Effector memory CD4-positive, alpha-beta T cell (primary cell): Measurements from ENCODE around the gene GALNT9.

Experiments
- DNase-seq, 3 donors: peaks; one replicate each; pipeline ENCODE4 v3.0.0-alpha.2; 2020
- H3K27ac ChIP-seq: 2 replicates; pipeline ENCODE4 v1.7.0; 2013; ENCODE audit warnings: mild to moderate bottlenecking, low read length, moderate library complexity; ENCODE audit not compliant: insufficient read depth, poor library complexity, severe bottlenecking
- H3K27me3 ChIP-seq: replicated peaks from 2 replicates; pipeline ENCODE4 v1.7.0; 2013; ENCODE audit warnings: mild to moderate bottlenecking, low read length; ENCODE audit not compliant: insufficient read depth, control insufficient read depth, poor library complexity, severe bottlenecking
- H3K36me3 ChIP-seq: 2 replicates; pipeline ENCODE4 v1.7.0; 2013; ENCODE audit warnings: mild to moderate bottlenecking, low read length, moderate library complexity; ENCODE audit not compliant: control insufficient read depth, insufficient read depth
- H3K4me1 ChIP-seq: 2 replicates; pipeline ENCODE4 v1.7.0; 2013; ENCODE audit warnings: low read length, mild to moderate bottlenecking; ENCODE audit not compliant: control insufficient read depth, insufficient read depth, poor library complexity, severe bottlenecking
- H3K4me3 ChIP-seq: 2 replicates; pipeline ENCODE4 v1.7.0; 2013; ENCODE audit warnings: low read length, low read depth, mild to moderate bottlenecking; ENCODE audit not compliant: insufficient read depth, poor library complexity, severe bottlenecking
- H3K9me3 ChIP-seq: 2 replicates; pipeline ENCODE4 v1.7.0; 2013; ENCODE audit warnings: mild to moderate bottlenecking, low read length, moderate library complexity; ENCODE audit not compliant: control insufficient read depth

Gene GALNT9

GRCh38 chr12:132319359-132319950, 9.9 kb downstream of the GALNT9 start:
- H3K27ac ChIP-seq, result no peak overlapping the region
- no peaks in the 10 kb centered on the region for H3K4me1 ChIP-seq
- no peaks in the 10 kb centered on the region for H3K27me3 ChIP-seq
- DNase-seq, result no peak
- H3K4me3 ChIP-seq, result no peak overlapping the region
- no peaks in the 10 kb centered on the region for H3K36me3 ChIP-seq
- no peaks in the 10 kb centered on the region for H3K9me3 ChIP-seq

DNA sequence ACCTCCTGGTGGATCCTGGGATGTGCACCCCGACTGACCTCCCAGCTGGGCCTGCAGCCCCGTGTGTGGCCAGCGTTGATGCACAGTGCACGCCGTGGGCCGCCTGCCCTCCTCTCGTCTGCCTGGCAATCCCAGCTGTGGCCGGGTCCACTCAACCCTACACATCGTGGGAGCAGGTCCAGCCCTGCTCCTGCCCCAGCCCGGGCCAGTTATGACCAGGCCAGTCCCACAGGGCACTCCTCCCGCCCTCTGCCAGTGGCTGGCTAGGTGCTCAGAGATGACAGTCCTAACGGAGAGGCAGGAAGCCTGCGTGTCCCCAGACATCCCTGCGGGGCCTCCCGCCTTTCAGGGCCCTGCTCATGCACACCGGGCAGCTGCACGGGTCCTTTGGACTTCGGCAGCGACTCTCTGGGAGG, 10.8 kb downstream of the GALNT9 start:
- DNase-seq, result no peak
- Histone ChIP-seq H3K9me3 (no peaks in the 10 kb centered on the region), H3K27ac (no peak overlapping the region), H3K27me3 (no peaks in the 10 kb centered on the region), H3K4me1 (no peaks in the 10 kb centered on the region), H3K36me3 (no peaks in the 10 kb centered on the region), H3K4me3 (no peak overlapping the region)

DNA sequence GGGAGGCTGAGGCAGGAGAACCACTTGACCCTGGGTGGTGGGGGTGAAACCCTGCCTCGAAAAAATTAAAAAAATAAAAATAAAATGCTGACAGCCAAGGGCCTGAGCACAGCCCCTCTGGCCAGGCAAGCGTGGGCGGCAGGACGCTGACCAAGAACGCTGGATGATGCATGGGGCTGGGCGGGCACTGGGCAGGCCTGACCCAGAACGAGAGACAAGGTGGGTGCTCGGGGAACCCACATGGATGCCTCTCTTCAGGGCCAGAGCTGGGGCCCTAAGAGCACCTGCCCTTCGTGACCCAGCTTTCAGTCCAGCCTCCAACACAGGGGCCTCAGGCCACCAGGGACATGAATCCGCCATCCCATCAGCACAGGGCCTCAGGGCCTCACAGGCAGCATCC, 11.3 kb downstream of the GALNT9 start:
- H3K27me3 ChIP-seq, result no peaks in the 10 kb centered on the region

GRCh38 chr12:132317233-132317938, 12.0 kb downstream of the GALNT9 start:
- Histone ChIP-seq H3K27ac (no peak overlapping the region), H3K27me3 (no peaks in the 10 kb centered on the region), H3K9me3 (no peaks in the 10 kb centered on the region), H3K4me3 (no peak overlapping the region), H3K4me1 (no peaks in the 10 kb centered on the region), H3K36me3 (no peaks in the 10 kb centered on the region)
- no peak for DNase-seq

More for the DNA sequence above, 11.3 kb downstream of the GALNT9 start:
- Histone ChIP-seq H3K27ac (no peak overlapping the region), H3K9me3 (no peaks in the 10 kb centered on the region), H3K4me3 (no peak overlapping the region), H3K36me3 (no peaks in the 10 kb centered on the region), H3K4me1 (no peaks in the 10 kb centered on the region)
- DNase-seq, result no peak

DNA sequence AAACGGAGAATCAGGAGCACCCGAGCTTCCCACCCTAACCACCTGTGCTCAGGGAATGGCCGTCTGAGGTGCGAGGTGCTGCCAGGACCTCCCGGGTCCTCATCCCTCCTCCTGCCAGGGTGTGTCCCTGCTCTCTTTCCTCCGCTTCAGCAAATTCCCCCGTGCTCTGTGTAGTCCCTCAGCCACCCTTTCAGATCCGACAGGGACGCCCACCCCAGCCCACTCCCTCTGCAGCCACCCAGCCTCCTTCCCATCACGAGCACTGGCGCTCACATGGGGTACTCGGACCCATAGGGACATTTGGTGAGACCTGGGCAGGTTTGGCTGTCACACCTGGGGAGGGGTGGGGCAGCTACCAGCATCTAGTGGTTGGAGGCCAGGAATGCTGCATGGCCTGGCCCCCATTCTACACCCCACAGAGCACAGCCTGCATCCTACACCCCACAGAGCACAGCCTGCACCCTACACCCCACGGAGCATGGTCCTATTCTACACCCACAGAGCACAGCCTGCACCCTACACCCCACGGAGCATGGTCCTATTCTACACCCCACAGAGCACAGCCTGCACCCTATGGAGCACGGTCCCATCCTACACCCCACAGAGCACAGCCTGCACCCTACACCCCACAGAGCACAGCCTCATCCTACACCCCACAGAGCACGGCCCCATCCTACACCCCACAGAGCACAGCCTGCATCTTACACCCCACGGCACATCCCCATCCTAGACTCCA, 12.7 kb downstream of the GALNT9 start:
- H3K27ac ChIP-seq, result no peak overlapping the region
- no peaks in the 10 kb centered on the region for H3K9me3 ChIP-seq
- H3K36me3 ChIP-seq, result no peaks in the 10 kb centered on the region
- H3K4me3 ChIP-seq, result no peak overlapping the region
- no peak for DNase-seq
- no peaks in the 10 kb centered on the region for H3K27me3 ChIP-seq
- no peaks in the 10 kb centered on the region for H3K4me1 ChIP-seq

DNA sequence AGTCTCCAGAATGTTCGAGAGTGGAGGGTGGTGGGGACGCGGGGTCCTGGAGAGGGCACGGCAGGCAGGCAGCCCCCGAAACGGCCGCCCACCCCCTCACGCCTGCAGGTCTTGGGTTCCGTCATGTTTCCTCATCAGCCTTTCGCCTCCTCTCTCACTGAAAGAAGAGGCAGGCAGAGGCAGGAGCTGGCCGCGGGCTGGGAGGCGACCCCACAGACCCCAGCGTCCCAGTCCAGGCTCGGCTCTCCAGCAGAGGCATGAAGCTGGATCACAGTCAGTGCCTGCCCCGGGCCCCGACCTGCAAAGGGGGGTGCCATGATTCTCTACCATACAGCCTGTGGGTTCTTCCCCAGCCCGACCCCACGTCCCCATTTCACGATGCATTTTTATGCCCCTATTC, 13.4 kb downstream of the GALNT9 start:
- H3K27ac ChIP-seq, result no peak overlapping the region
- H3K4me3 ChIP-seq, result no peak overlapping the region
- H3K36me3 ChIP-seq, result no peaks in the 10 kb centered on the region
- H3K4me1 ChIP-seq, result no peaks in the 10 kb centered on the region
- no peaks in the 10 kb centered on the region for H3K27me3 ChIP-seq
- no peak for DNase-seq
- no peaks in the 10 kb centered on the region for H3K9me3 ChIP-seq

DNA sequence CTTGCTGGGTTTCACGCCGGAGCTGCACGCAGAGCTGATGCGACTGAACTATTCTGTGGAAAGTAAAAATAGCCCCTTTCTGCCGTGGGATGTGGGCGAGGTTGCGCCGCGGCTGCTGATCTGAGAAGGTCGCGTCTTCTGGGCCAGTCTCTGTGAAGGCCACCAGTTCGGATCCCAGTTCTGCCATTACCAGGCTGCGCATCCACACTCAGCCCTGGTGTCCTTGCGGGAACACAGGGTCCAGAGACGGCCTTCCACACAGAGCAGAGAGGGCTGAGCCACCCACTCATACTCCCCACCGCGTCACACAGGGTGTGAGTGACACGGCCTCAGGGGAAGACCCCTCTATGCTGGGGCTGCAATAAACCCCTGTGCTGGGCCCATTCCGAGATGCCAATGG, 13.9 kb downstream of the GALNT9 start:
- Histone ChIP-seq H3K27ac (no peak overlapping the region), H3K4me1 (no peaks in the 10 kb centered on the region), H3K4me3 (no peak overlapping the region), H3K9me3 (no peaks in the 10 kb centered on the region), H3K27me3 (no peaks in the 10 kb centered on the region), H3K36me3 (no peaks in the 10 kb centered on the region)
- no peak for DNase-seq

- no peak overlapping the region for H3K4me3 ChIP-seq
- no peaks in the 10 kb centered on the region for H3K9me3 ChIP-seq
- no peak for DNase-seq
- H3K27me3 ChIP-seq, result no peaks in the 10 kb centered on the region
- no peak overlapping the region for H3K27ac ChIP-seq
- no peaks in the 10 kb centered on the region for H3K4me1 ChIP-seq
- H3K36me3 ChIP-seq, result no peaks in the 10 kb centered on the region
These were observed 14.7 kb downstream of the GALNT9 start for GRCh38 chr12:132314516-132315233.

DNA sequence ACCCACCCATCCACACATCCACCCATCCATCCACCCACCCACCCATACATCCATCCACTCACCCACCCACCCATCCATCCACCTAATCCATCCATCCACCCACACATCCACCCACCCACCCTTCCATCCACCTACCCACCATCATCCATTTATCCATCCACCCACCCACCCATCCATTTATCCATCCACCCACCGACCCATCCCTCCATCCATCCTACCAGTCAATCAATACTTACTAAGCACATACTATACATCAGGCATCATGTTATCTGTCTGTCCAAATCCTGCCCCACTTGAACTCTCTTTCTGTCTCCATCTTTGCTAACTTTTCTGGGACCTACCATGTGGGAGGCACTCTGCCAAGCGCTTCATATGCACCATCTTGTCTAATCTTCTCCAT, 15.4 kb downstream of the GALNT9 start:
- Histone ChIP-seq H3K36me3 (no peaks in the 10 kb centered on the region), H3K4me1 (no peaks in the 10 kb centered on the region), H3K27ac (no peak overlapping the region), H3K27me3 (no peaks in the 10 kb centered on the region), H3K9me3 (no peaks in the 10 kb centered on the region), H3K4me3 (no peak overlapping the region)
- no peak for DNase-seq

GRCh38 chr12:132313182-132313581, 16.2 kb downstream of the GALNT9 start:
- H3K36me3 ChIP-seq, result no peaks in the 10 kb centered on the region
- H3K4me3 ChIP-seq, result no peak overlapping the region
- no peaks in the 10 kb centered on the region for H3K9me3 ChIP-seq
- DNase-seq, result no peak
- no peak overlapping the region for H3K27ac ChIP-seq
- no peaks in the 10 kb centered on the region for H3K4me1 ChIP-seq
- H3K27me3 ChIP-seq, result no peaks in the 10 kb centered on the region
